Right lobe of liver (tissue), 6 donors: ENCODE data around the gene GNB1. TPM values are rescaled to one million over a fixed set of nuclear protein-coding genes. Genes with fewer than 3 reads are reported as not detected.

Experiments
- ATAC-seq, 4 donors: fragments of 200-7000 bp; cut with Tn5 transposase; one replicate each; pipeline ENCODE4 v1.9.1; 2020; ENCODE audit warnings: mild to moderate bottlenecking in 4 of 4, moderate library complexity in 4 of 4
- DNase-seq, 3 donors: peaks; one replicate each; pipeline ENCODE4 v3.0.0-alpha.2; 2020
- H3K27ac ChIP-seq, 3 donors: fragments of 200-600 bp; one replicate each; pipeline ENCODE4 v1.8.0; 2022
- H3K27me3 ChIP-seq, 2 donors: fragments of 200-600 bp; one replicate each; pipeline ENCODE4 v1.8.0; 2022
- H3K36me3 ChIP-seq, 4 donors: fragments of 200-600 bp; sonication (generic) in 1 of 4; one replicate each; pipeline versions ENCODE4 v1.5.1 to v1.8.0; 2017 to 2022; ENCODE audit warnings: control low read depth in 1 of 4
- H3K4me1 ChIP-seq, 4 donors: fragments of 200-600 bp; sonication (generic) in 1 of 4; one replicate each; pipeline versions ENCODE4 v1.5.1 to v1.8.0; 2017 to 2022; ENCODE audit warnings: control low read depth in 1 of 4
- H3K4me3 ChIP-seq, 3 donors: fragments of 200-600 bp; one replicate each; pipeline ENCODE4 v1.8.0; 2022
- H3K9me3 ChIP-seq, 4 donors: fragments of 200-600 bp; sonication (generic) in 1 of 4; one replicate each; pipeline versions ENCODE4 v1.5.1 to v1.8.0; 2017 to 2022; ENCODE audit warnings: control low read depth in 1 of 4
- CTCF ChIP-seq, 4 donors: fragments of 200-600 bp in 3 of 4; fragments of 450-650 bp in 1 of 4; IDR thresholded peaks; one replicate each; pipeline versions ENCODE4 v1.5.1 to v1.8.0; 2016 to 2022; ENCODE audit warnings: antibody characterized with exemption in 4 of 4, mild to moderate bottlenecking in 2 of 4
- POLR2A ChIP-seq: fragments of 450-650 bp; IDR thresholded peaks from one replicate; pipeline ENCODE4 v1.6.1; 2017; ENCODE audit warnings: antibody characterized with exemption, mild to moderate bottlenecking
- WGBS: methylation state at CpG from one replicate; pipeline ENCODE4 v1.1.6; 2018; ENCODE audit warnings: low coverage, low lambda C conversion rate; ENCODE audit not compliant: insufficient coverage; ENCODE audit errors: missing lambda C conversion rate; 5-methylcytosine and 5-hydroxymethylcytosine counted together
- intact Hi-C, 2 donors: fragments of 100-400 bp; cut with DNase I; formaldehyde crosslinking; loops; one replicate each; pipeline versions ENCODE4 v1.11.2 to v1.14.1; 2022
- total RNA-seq, 6 experiments: library from RNA; depleted of rRNA in 2 of 6; stranded (reverse); fragments of >200 nt in 2 of 6; fragmentation: NEBNext Ultra II Directional in 3 of 6; extraction: Animal tissue kit (Norgen Biotek cat#: 25700) in 3 of 6; gene quantifications; one replicate each; pipeline versions ENCODE4 v1.1.0 to v1.2.4, GENCODE V29; 2016 to 2023
- donor health status: DM: no; HTN: yes; CAD: no.
- donor health status: DM: no; HTN: no; CAD: no.
- donor health status: DM: no; HTN: no; CAD: no.
- donor health status: DM: no; HTN: yes; CAD: no.
- donor health status: DM: no; HTN: yes; CAD: no.

GNB1 gene
- total RNA-seq, 6 experiments from 2014 or later: 85.9 to 147 (median 104) TPM

GRCh38 chr1:1899266-1899966 is 8.5 kb upstream of the GNB1 start:
- H3K4me1 ChIP-seq: peaks cover 0 to 10% (median 0%) of the 10 kb centered on the region in 4 donors
- no peaks in the 10 kb centered on the region for H3K36me3 ChIP-seq
- H3K27me3 ChIP-seq: no peaks in the 10 kb centered on the region
- ATAC-seq (peak in 3 of 4 donors; percentile 8 to 31 (median 19)), DNase-seq (no peak)
- no peak overlapping the region for H3K4me3 ChIP-seq
- no peaks in the 10 kb centered on the region for H3K9me3 ChIP-seq
- TF ChIP-seq CTCF (IDR thresholded peaks at IDR 0.05): peak; percentile 10 to 23 (median 13)
- TF ChIP-seq POLR2A: no peak
- intact Hi-C loops: no loop called here
- 17% methylated on average over 2 of the region's 16 CpGs for WGBS
- no peak overlapping the region for H3K27ac ChIP-seq

- H3K27ac ChIP-seq: no peak overlapping the region
- no peaks in the 10 kb centered on the region for H3K36me3 ChIP-seq
- H3K27me3 ChIP-seq: no peaks in the 10 kb centered on the region
- no peak for ATAC-seq
- WGBS: 81% methylated on average over 4 of the region's 6 CpGs
- no peaks in the 10 kb centered on the region for H3K9me3 ChIP-seq
- DNase-seq: no peak
- H3K4me3 ChIP-seq: no peak overlapping the region
- intact Hi-C loops: no loop called here
- peaks cover 0 to 15% (median 0%) of the 10 kb centered on the region in 4 donors for H3K4me1 ChIP-seq
- TF ChIP-seq CTCF (IDR thresholded peaks at IDR 0.05): no peak
- no peak for TF ChIP-seq POLR2A
Observed at GRCh38 chr1:1898246-1898933, 7.5 kb upstream of the GNB1 start.

GRCh38 chr1:1895456-1896336 is 4.8 kb upstream of the GNB1 start:
- no peaks in the 10 kb centered on the region for H3K27me3 ChIP-seq
- H3K9me3 ChIP-seq: no peaks in the 10 kb centered on the region
- no peak overlapping the region for H3K4me3 ChIP-seq
- ATAC-seq (no peak), DNase-seq (no peak)
- WGBS: no CpG with 5 or more reads among the region's 14 CpGs
- intact Hi-C loops: no loop called here
- H3K36me3 ChIP-seq: no peaks in the 10 kb centered on the region
- TF ChIP-seq POLR2A (no peak), CTCF (IDR thresholded peaks at IDR 0.05) (no peak)
- peaks cover 0 to 25% (median 0%) of the 10 kb centered on the region in 4 donors for H3K4me1 ChIP-seq
- H3K27ac ChIP-seq: no peak overlapping the region

GRCh38 chr1:1895060-1895418 is 4.2 kb upstream of the GNB1 start:
- 13% methylated on average over 3 of the region's 10 CpGs for WGBS
- TF ChIP-seq POLR2A: no peak
- no peak for TF ChIP-seq CTCF (IDR thresholded peaks at IDR 0.05)
- no peak for DNase-seq
- intact Hi-C loops: no loop called here
- Histone ChIP-seq H3K9me3 (no peaks in the 10 kb centered on the region), H3K4me1 (peaks cover 0 to 25% (median 0%) of the 10 kb centered on the region in 4 donors), H3K4me3 (no peak overlapping the region), H3K27ac (no peak overlapping the region), H3K36me3 (no peaks in the 10 kb centered on the region), H3K27me3 (no peaks in the 10 kb centered on the region)
- ATAC-seq: no peak
